ENCODE data around the gene HM13.

DNA sequence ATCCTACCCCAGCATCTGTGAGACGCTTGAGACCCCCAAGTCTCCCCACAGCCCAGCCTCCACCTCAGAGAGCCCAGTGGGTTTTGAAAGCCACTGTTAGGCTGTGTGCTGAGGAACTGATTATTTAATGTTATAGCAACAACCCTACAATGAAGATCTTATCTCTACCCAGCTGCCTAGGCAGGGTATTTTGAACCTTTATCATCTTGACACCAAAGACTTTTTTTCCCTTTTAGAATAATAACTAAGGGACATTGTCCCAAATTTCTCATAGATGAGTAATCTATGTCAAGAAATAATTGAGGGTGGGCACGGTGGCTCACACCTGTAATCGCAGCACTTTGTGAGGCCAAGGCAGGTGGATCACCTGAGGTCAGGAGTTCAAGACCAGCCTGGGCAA lies 26.2 kb downstream of the HM13 start:
- TF ChIP-seq EP300 (IDR thresholded peaks at IDR 0.05) (no peak), POLR2A (IDR thresholded peaks at IDR 0.05) (no peak)
- TF ChIP-seq, protein P1, sequence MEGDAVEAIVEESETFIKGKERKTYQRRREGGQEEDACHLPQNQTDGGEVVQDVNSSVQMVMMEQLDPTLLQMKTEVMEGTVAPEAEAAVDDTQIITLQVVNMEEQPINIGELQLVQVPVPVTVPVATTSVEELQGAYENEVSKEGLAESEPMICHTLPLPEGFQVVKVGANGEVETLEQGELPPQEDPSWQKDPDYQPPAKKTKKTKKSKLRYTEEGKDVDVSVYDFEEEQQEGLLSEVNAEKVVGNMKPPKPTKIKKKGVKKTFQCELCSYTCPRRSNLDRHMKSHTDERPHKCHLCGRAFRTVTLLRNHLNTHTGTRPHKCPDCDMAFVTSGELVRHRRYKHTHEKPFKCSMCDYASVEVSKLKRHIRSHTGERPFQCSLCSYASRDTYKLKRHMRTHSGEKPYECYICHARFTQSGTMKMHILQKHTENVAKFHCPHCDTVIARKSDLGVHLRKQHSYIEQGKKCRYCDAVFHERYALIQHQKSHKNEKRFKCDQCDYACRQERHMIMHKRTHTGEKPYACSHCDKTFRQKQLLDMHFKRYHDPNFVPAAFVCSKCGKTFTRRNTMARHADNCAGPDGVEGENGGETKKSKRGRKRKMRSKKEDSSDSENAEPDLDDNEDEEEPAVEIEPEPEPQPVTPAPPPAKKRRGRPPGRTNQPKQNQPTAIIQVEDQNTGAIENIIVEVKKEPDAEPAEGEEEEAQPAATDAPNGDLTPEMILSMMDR (IDR thresholded peaks at IDR 0.05), result no peak
